Measurements from ENCODE around the gene SRSF2. TPM values are rescaled to one million over a fixed set of nuclear protein-coding genes. Genes with fewer than 3 reads are reported as not detected.

SRSF2 gene
- total and polyA plus RNA-seq, 9 of the 15 experiments (the other 6 are each of a cell fraction or from before 2014, with no cell fraction given), result 161 to 583 (median 393) TPM

DNA sequence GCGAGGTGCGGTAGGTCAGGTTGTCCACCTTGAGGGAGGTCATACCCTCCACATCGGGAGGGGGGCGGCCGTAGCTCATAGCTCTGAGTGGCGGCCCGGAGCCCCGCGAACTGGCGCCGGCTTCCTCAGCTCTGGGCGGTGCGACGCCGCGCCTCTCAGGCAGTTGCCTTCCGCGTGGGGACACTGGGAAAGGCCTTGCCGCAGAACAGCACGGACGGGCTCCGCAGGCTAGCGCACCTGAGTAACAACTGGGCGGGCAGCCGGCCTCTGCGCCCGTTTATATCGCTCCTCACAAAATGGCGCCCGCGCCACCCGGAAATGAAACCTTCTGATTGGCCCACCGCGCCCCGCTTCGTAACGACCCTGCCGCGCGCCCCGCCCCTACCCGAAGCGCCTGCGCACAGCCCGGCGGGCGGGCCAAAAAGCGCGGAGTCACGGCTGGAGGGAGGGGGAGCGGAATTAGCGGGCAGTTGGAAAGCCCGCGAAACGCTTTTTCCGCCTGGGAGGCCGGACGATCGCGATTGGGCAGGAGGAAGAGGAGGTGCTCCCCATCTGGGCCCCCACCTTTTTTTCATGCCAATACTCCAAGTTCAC lies at the start of gene SRSF2 (continued):
- TF ChIP-seq, protein P1, sequence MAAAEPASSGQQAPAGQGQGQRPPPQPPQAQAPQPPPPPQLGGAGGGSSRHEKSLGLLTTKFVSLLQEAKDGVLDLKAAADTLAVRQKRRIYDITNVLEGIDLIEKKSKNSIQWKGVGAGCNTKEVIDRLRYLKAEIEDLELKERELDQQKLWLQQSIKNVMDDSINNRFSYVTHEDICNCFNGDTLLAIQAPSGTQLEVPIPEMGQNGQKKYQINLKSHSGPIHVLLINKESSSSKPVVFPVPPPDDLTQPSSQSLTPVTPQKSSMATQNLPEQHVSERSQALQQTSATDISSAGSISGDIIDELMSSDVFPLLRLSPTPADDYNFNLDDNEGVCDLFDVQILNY (CRISPR knock-in tag; IDR thresholded peaks at IDR 0.05), result peak; percentile 85; the same call in 1 of the 2 replicates
- no peak for TF ChIP-seq IFI16 (CRISPR knock-in tag; IDR thresholded peaks at IDR 0.05)
- peak; percentile 46; the same call in 1 of the 2 replicates for TF ChIP-seq CTBP1 (IDR thresholded peaks at IDR 0.05; ENCODE audit: borderline replicate concordance)
- TF ChIP-seq HNRNPL (IDR thresholded peaks at IDR 0.05; ENCODE audit: low read depth, low read length), result peak; percentile 92
- TF ChIP-seq SP2 (IDR thresholded peaks at IDR 0.05; ENCODE audit: extremely low read depth, low read depth, low read length, poor library complexity, severe bottlenecking), result no peak
- no peak for TF ChIP-seq SMARCA5 (IDR thresholded peaks at IDR 0.05)
- no peak for TF ChIP-seq NFXL1 (CRISPR knock-in tag; IDR thresholded peaks at IDR 0.05)

DNA sequence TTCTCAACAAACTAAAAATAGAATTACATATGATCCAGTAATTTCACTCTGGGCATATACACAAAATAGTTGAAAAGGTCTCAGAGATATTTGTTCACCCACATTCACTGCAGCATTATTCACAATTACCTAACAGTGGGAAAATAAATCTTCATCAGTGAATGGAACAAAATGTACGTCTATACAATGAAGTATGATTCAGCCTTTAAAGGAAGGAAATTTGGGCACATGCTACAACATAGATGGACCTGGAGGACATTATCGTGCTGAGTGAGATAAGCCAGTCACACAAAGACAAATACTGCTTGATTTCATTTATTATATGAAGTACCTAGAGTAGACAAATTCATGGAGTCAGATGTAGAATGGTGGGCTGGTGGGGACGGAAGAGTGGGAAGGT lies 47.8 kb upstream of the SRSF2 start:
- intact Hi-C loops (cut with micrococcal nuclease) (no loop called here), in situ Hi-C loops (cut with MboI) (no loop called here)
- POLR2A ChIA-PET, result interaction anchor here (0.7 kb wide), 1 partner anchor 26 kb away, joined by 4 read pairs; no protein-coding TSS in a partner anchor
- CTCF ChIA-PET (ENCODE audit: low intra/inter-chr PET ratio), result no interaction called here
- DNase-seq (ENCODE audit: extremely low read depth in 1 of 4, low spot score in 3 of 4) (no peak), FAIRE-seq (no peak), ATAC-seq (no peak)
- no peaks in the 10 kb centered on the region for H3K9me1 ChIP-seq (ENCODE audit: control insufficient read depth, insufficient read depth, low read length)
- H2AFZ ChIP-seq (ENCODE audit: low read depth, low read length), result no peak overlapping the region
- 49% methylated on average over 3 of the region's 3 CpGs for WGBS (ENCODE audit: insufficient coverage, low coverage, missing lambda C conversion rate)
- no peaks in the 10 kb centered on the region for H3K27me3 ChIP-seq (ENCODE audit: control insufficient read depth in 2 of 2, insufficient read depth in 2 of 2, low read length in 2 of 2)
- H3K9me3 ChIP-seq (replicated peaks; ENCODE audit: control insufficient read depth, insufficient read depth, low read depth, low read length), result no peaks in the 10 kb centered on the region
- no peak overlapping the region for H3K9ac ChIP-seq (ENCODE audit: insufficient read depth in 1 of 2, low read depth in 2 of 2, low read length in 2 of 2)
- H3K4me2 ChIP-seq (ENCODE audit: insufficient read depth, low read length), result no peak overlapping the region
- H3K27ac ChIP-seq (ENCODE audit: extremely low read depth, low read depth, low read length), result no peak overlapping the region
- no peaks in the 10 kb centered on the region for H4K20me1 ChIP-seq (replicated peaks; ENCODE audit: control insufficient read depth, insufficient read depth, low read length)
- H3K4me3 ChIP-seq, result no peak overlapping the region
- H3K4me1 ChIP-seq (replicated peaks in 1 of 2; ENCODE audit: control insufficient read depth in 2 of 2, insufficient read depth in 2 of 2, low read length in 2 of 2), result peaks cover 12 to 18% of the 10 kb centered on the region in 2 experiments; a peak in 4 of 5 replicates
- BruUV-seq (replicated peaks), result no TSS peak
- H3K79me2 ChIP-seq (ENCODE audit: control insufficient read depth, insufficient read depth, low read length), result no peaks in the 10 kb centered on the region
- H3K36me3 ChIP-seq (ENCODE audit: control insufficient read depth, insufficient read depth, low read length), result peaks cover 14% of the 10 kb centered on the region; the same call in 2 of the 3 replicates
- TF ChIP-seq, protein P2, sequence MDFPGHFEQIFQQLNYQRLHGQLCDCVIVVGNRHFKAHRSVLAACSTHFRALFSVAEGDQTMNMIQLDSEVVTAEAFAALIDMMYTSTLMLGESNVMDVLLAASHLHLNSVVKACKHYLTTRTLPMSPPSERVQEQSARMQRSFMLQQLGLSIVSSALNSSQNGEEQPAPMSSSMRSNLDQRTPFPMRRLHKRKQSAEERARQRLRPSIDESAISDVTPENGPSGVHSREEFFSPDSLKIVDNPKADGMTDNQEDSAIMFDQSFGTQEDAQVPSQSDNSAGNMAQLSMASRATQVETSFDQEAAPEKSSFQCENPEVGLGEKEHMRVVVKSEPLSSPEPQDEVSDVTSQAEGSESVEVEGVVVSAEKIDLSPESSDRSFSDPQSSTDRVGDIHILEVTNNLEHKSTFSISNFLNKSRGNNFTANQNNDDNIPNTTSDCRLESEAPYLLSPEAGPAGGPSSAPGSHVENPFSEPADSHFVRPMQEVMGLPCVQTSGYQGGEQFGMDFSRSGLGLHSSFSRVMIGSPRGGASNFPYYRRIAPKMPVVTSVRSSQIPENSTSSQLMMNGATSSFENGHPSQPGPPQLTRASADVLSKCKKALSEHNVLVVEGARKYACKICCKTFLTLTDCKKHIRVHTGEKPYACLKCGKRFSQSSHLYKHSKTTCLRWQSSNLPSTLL (IDR thresholded peaks at IDR 0.05), result no peak
- no peak for TF ChIP-seq MED1 (CRISPR knock-in tag; IDR thresholded peaks at IDR 0.05; ENCODE audit: borderline replicate concordance)
- TF ChIP-seq, protein P3, sequence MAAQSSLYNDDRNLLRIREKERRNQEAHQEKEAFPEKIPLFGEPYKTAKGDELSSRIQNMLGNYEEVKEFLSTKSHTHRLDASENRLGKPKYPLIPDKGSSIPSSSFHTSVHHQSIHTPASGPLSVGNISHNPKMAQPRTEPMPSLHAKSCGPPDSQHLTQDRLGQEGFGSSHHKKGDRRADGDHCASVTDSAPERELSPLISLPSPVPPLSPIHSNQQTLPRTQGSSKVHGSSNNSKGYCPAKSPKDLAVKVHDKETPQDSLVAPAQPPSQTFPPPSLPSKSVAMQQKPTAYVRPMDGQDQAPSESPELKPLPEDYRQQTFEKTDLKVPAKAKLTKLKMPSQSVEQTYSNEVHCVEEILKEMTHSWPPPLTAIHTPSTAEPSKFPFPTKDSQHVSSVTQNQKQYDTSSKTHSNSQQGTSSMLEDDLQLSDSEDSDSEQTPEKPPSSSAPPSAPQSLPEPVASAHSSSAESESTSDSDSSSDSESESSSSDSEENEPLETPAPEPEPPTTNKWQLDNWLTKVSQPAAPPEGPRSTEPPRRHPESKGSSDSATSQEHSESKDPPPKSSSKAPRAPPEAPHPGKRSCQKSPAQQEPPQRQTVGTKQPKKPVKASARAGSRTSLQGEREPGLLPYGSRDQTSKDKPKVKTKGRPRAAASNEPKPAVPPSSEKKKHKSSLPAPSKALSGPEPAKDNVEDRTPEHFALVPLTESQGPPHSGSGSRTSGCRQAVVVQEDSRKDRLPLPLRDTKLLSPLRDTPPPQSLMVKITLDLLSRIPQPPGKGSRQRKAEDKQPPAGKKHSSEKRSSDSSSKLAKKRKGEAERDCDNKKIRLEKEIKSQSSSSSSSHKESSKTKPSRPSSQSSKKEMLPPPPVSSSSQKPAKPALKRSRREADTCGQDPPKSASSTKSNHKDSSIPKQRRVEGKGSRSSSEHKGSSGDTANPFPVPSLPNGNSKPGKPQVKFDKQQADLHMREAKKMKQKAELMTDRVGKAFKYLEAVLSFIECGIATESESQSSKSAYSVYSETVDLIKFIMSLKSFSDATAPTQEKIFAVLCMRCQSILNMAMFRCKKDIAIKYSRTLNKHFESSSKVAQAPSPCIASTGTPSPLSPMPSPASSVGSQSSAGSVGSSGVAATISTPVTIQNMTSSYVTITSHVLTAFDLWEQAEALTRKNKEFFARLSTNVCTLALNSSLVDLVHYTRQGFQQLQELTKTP (IDR thresholded peaks at IDR 0.05; ENCODE audit: low read depth in 1 of 2, partially characterized antibody in 2 of 2), result no peak
- TF ChIP-seq, protein P4, sequence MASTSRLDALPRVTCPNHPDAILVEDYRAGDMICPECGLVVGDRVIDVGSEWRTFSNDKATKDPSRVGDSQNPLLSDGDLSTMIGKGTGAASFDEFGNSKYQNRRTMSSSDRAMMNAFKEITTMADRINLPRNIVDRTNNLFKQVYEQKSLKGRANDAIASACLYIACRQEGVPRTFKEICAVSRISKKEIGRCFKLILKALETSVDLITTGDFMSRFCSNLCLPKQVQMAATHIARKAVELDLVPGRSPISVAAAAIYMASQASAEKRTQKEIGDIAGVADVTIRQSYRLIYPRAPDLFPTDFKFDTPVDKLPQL (IDR thresholded peaks at IDR 0.05; ENCODE audit: extremely low read depth, insufficient read length), result no peak
- TF ChIP-seq PTTG1 (tag; IDR thresholded peaks at IDR 0.05; ENCODE audit: low read depth), result no peak

All from K562 (cell line).